ENCODE results near the gene COL6A3. TPM values are rescaled to one million over a fixed set of nuclear protein-coding genes. Genes with fewer than 3 reads are reported as not detected.

The COL6A3 gene
- total and polyA plus RNA-seq, 2 of the 13 experiments (the other 11 are each of a cell fraction or from before 2014, with no cell fraction given), result 0.03 TPM; not detected in 1

- Histone ChIP-seq H3K27ac (ENCODE audit: extremely low read length, insufficient read depth, low read length) (no peak overlapping the region), H4K20me1 (ENCODE audit: insufficient read depth, low read length) (no peaks in the 10 kb centered on the region), H3K4me3 (replicated peaks in 1 of 3; ENCODE audit: insufficient read depth in 1 of 3, low read depth in 2 of 3, low read length in 3 of 3) (no peak overlapping the region), H3K79me2 (ENCODE audit: insufficient read depth, low read length) (no peaks in the 10 kb centered on the region), H3K4me1 (ENCODE audit: insufficient read depth, low read length) (no peaks in the 10 kb centered on the region), H3K9me3 (ENCODE audit: low read length) (no peaks in the 10 kb centered on the region), H3K36me3 (replicated peaks in 1 of 2; ENCODE audit: control insufficient read depth in 1 of 2, insufficient read depth in 2 of 2, low read length in 2 of 2) (no peaks in the 10 kb centered on the region), H2AFZ (ENCODE audit: low read length) (no peak overlapping the region), H3K4me2 (ENCODE audit: low read depth, low read length) (no peak overlapping the region), H3K9ac (ENCODE audit: insufficient read depth, low read depth, low read length) (no peak overlapping the region), H3K27me3 (ENCODE audit: control insufficient read depth in 1 of 2, insufficient read depth in 2 of 2, low read length in 2 of 2) (peaks cover 3 to 72% of the 10 kb centered on the region in 2 experiments; a peak in 3 of 5 replicates)
- ATAC-seq, result no peak
- TF ChIP-seq HHEX (CRISPR knock-in tag; IDR thresholded peaks at IDR 0.05) (no peak), ZXDC (CRISPR knock-in tag; IDR thresholded peaks at IDR 0.05) (no peak), PAXIP1 (CRISPR knock-in tag; conservative IDR thresholded peaks at IDR 0.05) (no peak), REST (IDR thresholded peaks at IDR 0.05; ENCODE audit: borderline replicate concordance in 1 of 2, low read depth in 1 of 2, low read length in 2 of 2) (no peak), DBP (CRISPR knock-in tag; IDR thresholded peaks at IDR 0.05; ENCODE audit: not compliant biosample characterization) (no peak), ZFYVE20 (CRISPR knock-in tag; IDR thresholded peaks at IDR 0.05; ENCODE audit: borderline replicate concordance, low read depth) (no peak)
- DNase-seq (ENCODE audit: low spot score), result no peak
- 2% methylated on average over 6 of the region's 8 CpGs for WGBS (ENCODE audit: low lambda C conversion rate)
- in situ Hi-C loops (cut with HindIII; ENCODE audit: extremely low pct_ligation_motif_present, low pct_unique_long_range_greater_than_20kb) (no loop called here), intact Hi-C loops (cut with micrococcal nuclease; ENCODE audit: unreplicated experiment) (no loop called here)
- FAIRE-seq, result no peak
- ChIA-PET CTCF (ENCODE audit: low intra/inter-chr PET ratio, low total read pairs) (no interaction called here), POLR2A (no interaction called here)
- BruUV-seq (replicated peaks), result no TSS peak
These were observed 62.9 kb downstream of the COL6A3 start for GRCh38 chr2:237351046-237351445.

All from HepG2 (cell line).